Measurements from ENCODE around the gene ANGPT4. TPM values are rescaled to one million over a fixed set of nuclear protein-coding genes. Genes with fewer than 3 reads are reported as not detected.

The ANGPT4 gene
- total RNA-seq, 1 donor from 2014 or later, result 0.06 TPM

GRCh38 chr20:860891-861290, 55.2 kb downstream of the ANGPT4 start:
- Histone ChIP-seq H3K79me2 (ENCODE audit: low read depth) (no peaks in the 10 kb centered on the region), H3K27me3 (no peaks in the 10 kb centered on the region), H3K4me1 (peaks cover 16% of the 10 kb centered on the region), H3K27ac (no peak overlapping the region), H2AFZ (replicated peaks) (no peak overlapping the region), H3K9me3 (ENCODE audit: low read depth) (no peaks in the 10 kb centered on the region), H3K36me3 (no peaks in the 10 kb centered on the region), H4K20me1 (ENCODE audit: low read depth) (no peaks in the 10 kb centered on the region), H3K9ac (no peak overlapping the region), H3F3A (ENCODE audit: low read depth) (peaks cover 6% of the 10 kb centered on the region), H3K4me2 (no peak overlapping the region), H3K4me3 (no peak overlapping the region)
- H3K27me3 Mint-ChIP-seq (ENCODE audit: insufficient read depth, low read depth), result peaks cover 7% of the 10 kb centered on the region
- H3K4me1 Mint-ChIP-seq, result no peaks in the 10 kb centered on the region
- DNase-seq (ENCODE audit: low spot score), result no peak
- no peak overlapping the region for H3K4me3 Mint-ChIP-seq
- H3K9me3 Mint-ChIP-seq, result no peaks in the 10 kb centered on the region
- no peaks in the 10 kb centered on the region for H3K36me3 Mint-ChIP-seq
- H3K27ac Mint-ChIP-seq, result no peak overlapping the region
- TF ChIP-seq CTCF (IDR thresholded peaks at IDR 0.05) (no peak), EZH2 (IDR thresholded peaks at IDR 0.05) (no peak), EZH2phosphoT487 (IDR thresholded peaks at IDR 0.05) (no peak)

GRCh38 chr20:859751-860231, 56.3 kb downstream of the ANGPT4 start:
- H3K27me3 ChIP-seq, result no peaks in the 10 kb centered on the region
- no peak for DNase-seq (ENCODE audit: low spot score)
- H3K9me3 ChIP-seq (ENCODE audit: low read depth), result no peaks in the 10 kb centered on the region
- H3K4me3 ChIP-seq, result no peak overlapping the region
- H3K9ac ChIP-seq, result no peak overlapping the region
- no peaks in the 10 kb centered on the region for H3K9me3 Mint-ChIP-seq
- no peak overlapping the region for H3K27ac Mint-ChIP-seq
- H3K27ac ChIP-seq, result no peak overlapping the region
- H3F3A ChIP-seq (ENCODE audit: low read depth), result peaks cover 6% of the 10 kb centered on the region
- no peak for TF ChIP-seq EZH2 (IDR thresholded peaks at IDR 0.05)
- no peaks in the 10 kb centered on the region for H3K79me2 ChIP-seq (ENCODE audit: low read depth)
- no peaks in the 10 kb centered on the region for H3K4me1 Mint-ChIP-seq
- no peak overlapping the region for H2AFZ ChIP-seq (replicated peaks)
- H4K20me1 ChIP-seq (ENCODE audit: low read depth), result no peaks in the 10 kb centered on the region
- no peaks in the 10 kb centered on the region for H3K36me3 ChIP-seq
- peaks cover 7% of the 10 kb centered on the region for H3K27me3 Mint-ChIP-seq (ENCODE audit: insufficient read depth, low read depth)
- H3K4me3 Mint-ChIP-seq, result no peak overlapping the region
- H3K4me2 ChIP-seq, result no peak overlapping the region
- no peaks in the 10 kb centered on the region for H3K36me3 Mint-ChIP-seq
- H3K4me1 ChIP-seq, result peaks cover 16% of the 10 kb centered on the region

GRCh38 chr20:858011-858410, 58.1 kb downstream of the ANGPT4 start:
- Histone ChIP-seq H3K4me1 (no peaks in the 10 kb centered on the region), H3K4me2 (no peak overlapping the region), H3K27me3 (no peaks in the 10 kb centered on the region), H2AFZ (replicated peaks) (no peak overlapping the region), H3K79me2 (ENCODE audit: low read depth) (no peaks in the 10 kb centered on the region), H3K36me3 (no peaks in the 10 kb centered on the region), H3K9ac (no peak overlapping the region), H3F3A (ENCODE audit: low read depth) (no peaks in the 10 kb centered on the region), H4K20me1 (ENCODE audit: low read depth) (peaks cover 2% of the 10 kb centered on the region), H3K4me3 (no peak overlapping the region), H3K27ac (no peak overlapping the region), H3K9me3 (ENCODE audit: low read depth) (no peaks in the 10 kb centered on the region)
- no peaks in the 10 kb centered on the region for H3K4me1 Mint-ChIP-seq
- H3K27me3 Mint-ChIP-seq (ENCODE audit: insufficient read depth, low read depth), result peaks cover 7% of the 10 kb centered on the region
- TF ChIP-seq CTCF (IDR thresholded peaks at IDR 0.05) (no peak), EZH2 (IDR thresholded peaks at IDR 0.05) (no peak), EZH2phosphoT487 (IDR thresholded peaks at IDR 0.05) (no peak)
- no peak overlapping the region for H3K27ac Mint-ChIP-seq
- no peak overlapping the region for H3K4me3 Mint-ChIP-seq
- no peaks in the 10 kb centered on the region for H3K9me3 Mint-ChIP-seq
- no peaks in the 10 kb centered on the region for H3K36me3 Mint-ChIP-seq
- DNase-seq (ENCODE audit: low spot score), result no peak

- Histone ChIP-seq H3K9ac (no peak overlapping the region), H3K27ac (no peak overlapping the region), H3F3A (ENCODE audit: low read depth) (no peaks in the 10 kb centered on the region), H3K4me1 (no peaks in the 10 kb centered on the region), H3K36me3 (no peaks in the 10 kb centered on the region), H3K27me3 (no peaks in the 10 kb centered on the region), H3K4me2 (no peak overlapping the region), H3K79me2 (ENCODE audit: low read depth) (no peaks in the 10 kb centered on the region), H3K4me3 (no peak overlapping the region), H4K20me1 (ENCODE audit: low read depth) (peaks cover 3% of the 10 kb centered on the region), H3K9me3 (ENCODE audit: low read depth) (no peaks in the 10 kb centered on the region), H2AFZ (replicated peaks) (no peak overlapping the region)
- DNase-seq (ENCODE audit: low spot score), result no peak
- Mint-ChIP-seq H3K4me3 (no peak overlapping the region), H3K9me3 (no peaks in the 10 kb centered on the region), H3K27ac (no peak overlapping the region), H3K4me1 (no peaks in the 10 kb centered on the region), H3K36me3 (no peaks in the 10 kb centered on the region), H3K27me3 (ENCODE audit: insufficient read depth, low read depth) (peaks cover 7% of the 10 kb centered on the region)
- no peak for TF ChIP-seq CTCF (IDR thresholded peaks at IDR 0.05)
- TF ChIP-seq EZH2 (IDR thresholded peaks at IDR 0.05), result no peak
- TF ChIP-seq EZH2phosphoT487 (IDR thresholded peaks at IDR 0.05), result no peak
Measured at GRCh38 chr20:856361-856775, 59.8 kb downstream of the ANGPT4 start.

Data from neural progenitor cell (in vitro differentiated cells).